ENCODE results near the gene POLR2E.
A peak's percentile ranks its signal among the peaks of the same experiment; 100 is the strongest.

The POLR2E gene

GRCh38 chr19:1109697-1110671, 14.8 kb upstream of the POLR2E start:
- Histone ChIP-seq H3K27me3 (ENCODE audit: control insufficient read depth, insufficient read depth, low read length) (no peaks in the 10 kb centered on the region), H3K36me3 (ENCODE audit: control insufficient read depth, insufficient read depth, low read length) (peaks cover 25% of the 10 kb centered on the region), H3K4me1 (ENCODE audit: control insufficient read depth, insufficient read depth, low read length) (peaks cover 9% of the 10 kb centered on the region), H3K4me3 (ENCODE audit: low read length) (no peak overlapping the region), H3K27ac (ENCODE audit: low read length) (no peak overlapping the region), H3K9me3 (ENCODE audit: control insufficient read depth, insufficient read depth, low read length) (no peaks in the 10 kb centered on the region)
- no peak for DNase-seq (ENCODE audit: low read depth, low spot score)
- WGBS (ENCODE audit: insufficient coverage, insufficient read length) = no CpG with 5 or more reads among the region's 54 CpGs

GRCh38 chr19:1109032-1109551, 13.9 kb upstream of the POLR2E start:
- Histone ChIP-seq H3K36me3 (ENCODE audit: control insufficient read depth, insufficient read depth, low read length) (peaks cover 22% of the 10 kb centered on the region), H3K9me3 (ENCODE audit: control insufficient read depth, insufficient read depth, low read length) (no peaks in the 10 kb centered on the region), H3K27me3 (ENCODE audit: control insufficient read depth, insufficient read depth, low read length) (no peaks in the 10 kb centered on the region), H3K27ac (ENCODE audit: low read length) (no peak overlapping the region), H3K4me1 (ENCODE audit: control insufficient read depth, insufficient read depth, low read length) (peaks cover 9% of the 10 kb centered on the region), H3K4me3 (ENCODE audit: low read length) (no peak overlapping the region)
- no peak for DNase-seq (ENCODE audit: low read depth, low spot score)
- WGBS (ENCODE audit: insufficient coverage, insufficient read length) = no CpG with 5 or more reads among the region's 48 CpGs

GRCh38 chr19:1108291-1109031, 13.3 kb upstream of the POLR2E start:
- Histone ChIP-seq H3K27ac (ENCODE audit: low read length) (no peak overlapping the region), H3K4me3 (ENCODE audit: low read length) (no peak overlapping the region), H3K4me1 (ENCODE audit: control insufficient read depth, insufficient read depth, low read length) (peaks cover 7% of the 10 kb centered on the region), H3K27me3 (ENCODE audit: control insufficient read depth, insufficient read depth, low read length) (no peaks in the 10 kb centered on the region), H3K36me3 (ENCODE audit: control insufficient read depth, insufficient read depth, low read length) (peaks cover 17% of the 10 kb centered on the region), H3K9me3 (ENCODE audit: control insufficient read depth, insufficient read depth, low read length) (no peaks in the 10 kb centered on the region)
- DNase-seq (ENCODE audit: low read depth, low spot score) = no peak
- no CpG with 5 or more reads among the region's 89 CpGs for WGBS (ENCODE audit: insufficient coverage, insufficient read length)

- no peak for DNase-seq (ENCODE audit: low read depth, low spot score)
- Histone ChIP-seq H3K4me3 (ENCODE audit: low read length) (no peak overlapping the region), H3K27ac (ENCODE audit: low read length) (no peak overlapping the region), H3K9me3 (ENCODE audit: control insufficient read depth, insufficient read depth, low read length) (no peaks in the 10 kb centered on the region), H3K36me3 (ENCODE audit: control insufficient read depth, insufficient read depth, low read length) (peaks cover 17% of the 10 kb centered on the region), H3K4me1 (ENCODE audit: control insufficient read depth, insufficient read depth, low read length) (peaks cover 2% of the 10 kb centered on the region; the same call in 1 of the 2 replicates), H3K27me3 (ENCODE audit: control insufficient read depth, insufficient read depth, low read length) (no peaks in the 10 kb centered on the region)
- no CpG with 5 or more reads among the region's 25 CpGs for WGBS (ENCODE audit: insufficient coverage, insufficient read length)
Measured at GRCh38 chr19:1107661-1108261, 12.6 kb upstream of the POLR2E start.

GRCh38 chr19:1106841-1107660, 11.9 kb upstream of the POLR2E start:
- no peaks in the 10 kb centered on the region for H3K27me3 ChIP-seq (ENCODE audit: control insufficient read depth, insufficient read depth, low read length)
- H3K4me1 ChIP-seq (ENCODE audit: control insufficient read depth, insufficient read depth, low read length) = peaks cover 2% of the 10 kb centered on the region; the same call in 1 of the 2 replicates
- no peak overlapping the region for H3K4me3 ChIP-seq (ENCODE audit: low read length)
- H3K9me3 ChIP-seq (ENCODE audit: control insufficient read depth, insufficient read depth, low read length) = no peaks in the 10 kb centered on the region
- WGBS (ENCODE audit: insufficient coverage, insufficient read length) = no CpG with 5 or more reads among the region's 17 CpGs
- peaks cover 17% of the 10 kb centered on the region for H3K36me3 ChIP-seq (ENCODE audit: control insufficient read depth, insufficient read depth, low read length)
- H3K27ac ChIP-seq (ENCODE audit: low read length) = no peak overlapping the region
- DNase-seq (ENCODE audit: low read depth, low spot score) = no peak

GRCh38 chr19:1105873-1106840, 11.0 kb upstream of the POLR2E start:
- Histone ChIP-seq H3K4me3 (ENCODE audit: low read length) (no peak overlapping the region), H3K4me1 (ENCODE audit: control insufficient read depth, insufficient read depth, low read length) (peaks cover 2% of the 10 kb centered on the region; the same call in 1 of the 2 replicates), H3K9me3 (ENCODE audit: control insufficient read depth, insufficient read depth, low read length) (no peaks in the 10 kb centered on the region), H3K27me3 (ENCODE audit: control insufficient read depth, insufficient read depth, low read length) (no peaks in the 10 kb centered on the region), H3K27ac (ENCODE audit: low read length) (no peak overlapping the region), H3K36me3 (ENCODE audit: control insufficient read depth, insufficient read depth, low read length) (peaks cover 17% of the 10 kb centered on the region)
- WGBS (ENCODE audit: insufficient coverage, insufficient read length) = no CpG with 5 or more reads among the region's 32 CpGs
- no peak for DNase-seq (ENCODE audit: low read depth, low spot score)

- WGBS (ENCODE audit: insufficient coverage, insufficient read length) = no CpG with 5 or more reads among the region's 69 CpGs
- no peak for DNase-seq (ENCODE audit: low read depth, low spot score)
- peaks cover 2% of the 10 kb centered on the region; the same call in 1 of the 2 replicates for H3K4me1 ChIP-seq (ENCODE audit: control insufficient read depth, insufficient read depth, low read length)
- peaks cover 13% of the 10 kb centered on the region for H3K36me3 ChIP-seq (ENCODE audit: control insufficient read depth, insufficient read depth, low read length)
- no peaks in the 10 kb centered on the region for H3K9me3 ChIP-seq (ENCODE audit: control insufficient read depth, insufficient read depth, low read length)
- H3K4me3 ChIP-seq (ENCODE audit: low read length) = peak overlapping the region; percentile 92; the same call in 1 of the 2 replicates
- no peak overlapping the region for H3K27ac ChIP-seq (ENCODE audit: low read length)
- H3K27me3 ChIP-seq (ENCODE audit: control insufficient read depth, insufficient read depth, low read length) = no peaks in the 10 kb centered on the region
Measured at GRCh38 chr19:1105008-1105872, 10.1 kb upstream of the POLR2E start.

GRCh38 chr19:1104311-1105007, 9.3 kb upstream of the POLR2E start:
- DNase-seq (ENCODE audit: low read depth, low spot score) = no peak
- Histone ChIP-seq H3K27me3 (ENCODE audit: control insufficient read depth, insufficient read depth, low read length) (no peaks in the 10 kb centered on the region), H3K9me3 (ENCODE audit: control insufficient read depth, insufficient read depth, low read length) (no peaks in the 10 kb centered on the region), H3K36me3 (ENCODE audit: control insufficient read depth, insufficient read depth, low read length) (peaks cover 13% of the 10 kb centered on the region), H3K4me3 (ENCODE audit: low read length) (peak overlapping the region; percentile 92), H3K4me1 (ENCODE audit: control insufficient read depth, insufficient read depth, low read length) (peaks cover 2% of the 10 kb centered on the region; the same call in 1 of the 2 replicates), H3K27ac (ENCODE audit: low read length) (no peak overlapping the region)
- no CpG with 5 or more reads among the region's 93 CpGs for WGBS (ENCODE audit: insufficient coverage, insufficient read length)

Measured in iPS DF 6.9 (cell line).